IMR-90 (cell line): ENCODE measurements around the gene ODAD2.

ENCODE experiments used
- BHLHE40 ChIP-seq: fragments of 150-350 bp; IDR thresholded peaks from 2 replicates; pipeline ENCODE4 v1.6.1; 2016; ENCODE audit warnings: mild to moderate bottlenecking, low read depth, low read length
- CEBPB ChIP-seq: IDR thresholded peaks from 2 replicates; pipeline ENCODE4 v1.6.1; 2012; ENCODE audit warnings: low read depth, low read length, improper control_type of control experiment
- CTCF ChIP-seq: conservative IDR thresholded peaks from 2 replicates; pipeline ENCODE4 v1.5.1; 2012; ENCODE audit warnings: mild to moderate bottlenecking, low read depth, low read length, improper control_type of control experiment
- ELK1 ChIP-seq: fragments of 150-350 bp; IDR thresholded peaks from 2 replicates; pipeline ENCODE4 v1.6.1; 2016; ENCODE audit warnings: low read depth, mild to moderate bottlenecking, low read length, moderate library complexity, borderline replicate concordance
- FOS ChIP-seq: fragments of 150-350 bp; IDR thresholded peaks from 2 replicates; pipeline ENCODE4 v1.6.1; 2016; ENCODE audit warnings: low read depth, low read length
- MAFK ChIP-seq: IDR thresholded peaks from 2 replicates; pipeline ENCODE4 v1.6.1; 2012; ENCODE audit warnings: low read depth, low read length, improper control_type of control experiment
- MAZ ChIP-seq: IDR thresholded peaks from 2 replicates; pipeline ENCODE4 v1.6.1; 2012; ENCODE audit warnings: low read depth, mild to moderate bottlenecking, low read length, improper control_type of control experiment, moderate library complexity, borderline replicate concordance
- MXI1 ChIP-seq: IDR thresholded peaks from 2 replicates; pipeline ENCODE4 v1.6.1; 2012; ENCODE audit warnings: low read depth, mild to moderate bottlenecking, low read length, moderate library complexity, borderline replicate concordance
- NFE2L2 ChIP-seq: fragments of 150-350 bp; IDR thresholded peaks from 2 replicates; pipeline ENCODE4 v1.6.1; 2016; ENCODE audit warnings: low read depth, mild to moderate bottlenecking, low read length
- POLR2A ChIP-seq: IDR thresholded peaks from 2 replicates; pipeline ENCODE4 v1.6.1; 2012; ENCODE audit warnings: mild to moderate bottlenecking, low read depth, low read length
- RAD21 ChIP-seq: IDR thresholded peaks from 2 replicates; pipeline ENCODE4 v1.6.1; 2012; ENCODE audit warnings: low read length, improper control_type of control experiment
- SMC3 ChIP-seq: fragments of 150-350 bp; IDR thresholded peaks from 2 replicates; pipeline ENCODE4 v1.6.1; 2016; ENCODE audit warnings: low read depth, mild to moderate bottlenecking, antibody characterized with exemption, low read length, moderate library complexity

- TF ChIP-seq CTCF (no peak), RAD21 (no peak), SMC3 (no peak), MAZ (no peak), MAFK (no peak), CEBPB (peak; percentile 68), POLR2A (no peak), ELK1 (no peak), MXI1 (no peak), BHLHE40 (no peak), FOS (no peak), NFE2L2 (no peak)
These were observed 11.9 kb upstream of the ODAD2 start for GRCh38 chr10:28010821-28011220.
